ENCODE measurements around the gene CYP21A2. TPM values are rescaled to one million over a fixed set of nuclear protein-coding genes. Genes with fewer than 3 reads are reported as not detected.
A peak's percentile ranks its signal among the peaks of the same experiment; 100 is the strongest.
"Not testable (repeated sequence)": the region's sequence is repeated elsewhere in the genome, so short reads cannot be mapped to it uniquely, and the experiment has no call there.

Gene CYP21A2
- total RNA-seq, 3 donors from 2014 or later (not counting 1 experiment from before 2014, with no cell fraction given) = 0.28 to 0.43 TPM; not detected in 1

DNA sequence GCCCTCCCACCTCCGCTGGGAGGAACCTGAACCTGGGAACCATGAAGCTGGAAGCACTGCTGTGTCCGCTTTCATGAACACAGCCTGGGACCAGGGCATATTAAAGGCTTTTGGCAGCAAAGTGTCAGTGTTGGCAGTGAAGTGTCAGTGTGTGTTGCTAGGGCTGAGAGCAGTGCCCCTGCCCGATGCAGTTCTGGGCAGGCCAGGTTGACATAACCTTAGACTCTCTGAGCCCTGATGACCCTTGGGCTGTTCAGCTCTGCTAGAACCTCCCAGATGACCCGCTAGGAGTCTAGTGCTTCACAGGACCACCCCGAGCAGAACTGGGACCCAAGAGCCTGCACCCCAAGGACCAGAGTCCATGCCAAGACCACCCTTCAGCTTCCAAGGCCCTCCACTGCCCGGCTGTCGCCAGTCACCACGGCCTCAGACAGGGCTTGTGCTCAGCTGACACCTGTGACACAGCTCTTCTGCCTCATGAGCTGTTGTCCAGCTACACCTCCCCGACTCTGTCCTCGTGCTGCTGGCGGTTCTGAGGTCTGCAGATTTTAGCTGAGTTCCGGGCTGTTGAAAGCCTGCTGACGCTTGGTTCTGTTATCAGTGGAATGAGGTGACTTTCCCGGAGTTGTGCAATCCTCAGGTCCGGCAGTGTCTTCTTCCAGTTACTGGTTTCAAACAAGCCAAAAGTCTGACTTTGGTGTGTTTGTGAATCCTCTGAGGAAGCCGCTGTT lies 2.8 kb upstream of the CYP21A2 start:
- DNase-seq; H3K27ac ChIP-seq (ENCODE audit: low read length); H3K4me1 Mint-ChIP-seq; H3K4me3 ChIP-seq (ENCODE audit: low read length); H3K36me3 Mint-ChIP-seq; H3K9me3 Mint-ChIP-seq; H3K27ac Mint-ChIP-seq; intact Hi-C loops (cut with micrococcal nuclease); H3K9me3 ChIP-seq (ENCODE audit: control insufficient read depth, insufficient read depth, low read length); H3K4me3 Mint-ChIP-seq; H3K27me3 ChIP-seq (ENCODE audit: control insufficient read depth, insufficient read depth, low read length); H3K27me3 Mint-ChIP-seq (ENCODE audit: low read depth in 2 of 2); H3K4me1 ChIP-seq (ENCODE audit: control insufficient read depth, insufficient read depth, low read length); H3K36me3 ChIP-seq (ENCODE audit: control insufficient read depth, insufficient read depth, low read length): not testable (repeated sequence)
- peak in 1 of 3 donors; percentile 50 for ATAC-seq
- WGBS (ENCODE audit: insufficient coverage) = no CpG with 5 or more reads among the region's 16 CpGs

DNA sequence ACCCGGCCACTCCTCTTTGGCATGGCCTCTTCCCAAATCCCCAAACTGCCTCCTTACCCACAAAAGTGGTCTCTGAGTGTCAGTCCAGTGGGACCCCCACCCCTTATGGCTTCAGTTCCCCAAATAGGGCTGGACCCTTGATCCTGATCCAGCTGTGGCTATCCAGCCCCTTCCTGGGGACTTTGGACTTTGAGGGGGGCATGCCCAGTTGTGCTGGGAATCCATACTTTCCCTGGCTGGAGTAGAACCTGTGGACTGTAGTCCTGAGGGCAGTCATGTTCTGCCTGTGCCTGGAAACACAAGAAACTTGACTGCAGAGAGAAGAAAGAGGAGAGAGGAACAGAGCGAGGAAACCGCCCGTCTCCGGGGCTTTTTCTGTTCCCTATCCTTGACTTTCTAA lies 1.1 kb upstream of the CYP21A2 start:
- H3K4me1 ChIP-seq (ENCODE audit: control insufficient read depth, insufficient read depth, low read length); H3K4me1 Mint-ChIP-seq; DNase-seq; ATAC-seq; H3K36me3 Mint-ChIP-seq; H3K36me3 ChIP-seq (ENCODE audit: control insufficient read depth, insufficient read depth, low read length); H3K9me3 ChIP-seq (ENCODE audit: control insufficient read depth, insufficient read depth, low read length); H3K27ac ChIP-seq (ENCODE audit: low read length); H3K27ac Mint-ChIP-seq; H3K27me3 ChIP-seq (ENCODE audit: control insufficient read depth, insufficient read depth, low read length); H3K4me3 Mint-ChIP-seq; H3K27me3 Mint-ChIP-seq (ENCODE audit: low read depth in 2 of 2); H3K9me3 Mint-ChIP-seq; intact Hi-C loops (cut with micrococcal nuclease); H3K4me3 ChIP-seq (ENCODE audit: low read length): not testable (repeated sequence)
- WGBS (ENCODE audit: insufficient coverage) = 39% methylated on average over 4 of the region's 5 CpGs

DNA sequence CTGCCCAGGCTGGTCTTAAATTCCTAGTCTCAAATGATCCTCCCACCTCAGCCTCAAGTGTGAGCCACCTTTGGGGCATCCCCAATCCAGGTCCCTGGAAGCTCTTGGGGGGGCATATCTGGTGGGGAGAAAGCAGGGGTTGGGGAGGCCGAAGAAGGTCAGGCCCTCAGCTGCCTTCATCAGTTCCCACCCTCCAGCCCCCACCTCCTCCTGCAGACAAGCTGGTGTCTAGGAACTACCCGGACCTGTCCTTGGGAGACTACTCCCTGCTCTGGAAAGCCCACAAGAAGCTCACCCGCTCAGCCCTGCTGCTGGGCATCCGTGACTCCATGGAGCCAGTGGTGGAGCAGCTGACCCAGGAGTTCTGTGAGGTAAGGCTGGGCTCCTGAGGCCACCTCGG lies 663 bp downstream of the CYP21A2 start:
- H3K27me3 ChIP-seq (ENCODE audit: control insufficient read depth, insufficient read depth, low read length); H3K36me3 ChIP-seq (ENCODE audit: control insufficient read depth, insufficient read depth, low read length); H3K4me1 ChIP-seq (ENCODE audit: control insufficient read depth, insufficient read depth, low read length); H3K9me3 ChIP-seq (ENCODE audit: control insufficient read depth, insufficient read depth, low read length); H3K4me1 Mint-ChIP-seq; H3K27ac Mint-ChIP-seq; H3K36me3 Mint-ChIP-seq; intact Hi-C loops (cut with micrococcal nuclease); H3K4me3 ChIP-seq (ENCODE audit: low read length); ATAC-seq; H3K27me3 Mint-ChIP-seq (ENCODE audit: low read depth in 2 of 2); H3K27ac ChIP-seq (ENCODE audit: low read length); H3K9me3 Mint-ChIP-seq; DNase-seq; H3K4me3 Mint-ChIP-seq: not testable (repeated sequence)
- no CpG with 5 or more reads among the region's 5 CpGs for WGBS (ENCODE audit: insufficient coverage)

DNA sequence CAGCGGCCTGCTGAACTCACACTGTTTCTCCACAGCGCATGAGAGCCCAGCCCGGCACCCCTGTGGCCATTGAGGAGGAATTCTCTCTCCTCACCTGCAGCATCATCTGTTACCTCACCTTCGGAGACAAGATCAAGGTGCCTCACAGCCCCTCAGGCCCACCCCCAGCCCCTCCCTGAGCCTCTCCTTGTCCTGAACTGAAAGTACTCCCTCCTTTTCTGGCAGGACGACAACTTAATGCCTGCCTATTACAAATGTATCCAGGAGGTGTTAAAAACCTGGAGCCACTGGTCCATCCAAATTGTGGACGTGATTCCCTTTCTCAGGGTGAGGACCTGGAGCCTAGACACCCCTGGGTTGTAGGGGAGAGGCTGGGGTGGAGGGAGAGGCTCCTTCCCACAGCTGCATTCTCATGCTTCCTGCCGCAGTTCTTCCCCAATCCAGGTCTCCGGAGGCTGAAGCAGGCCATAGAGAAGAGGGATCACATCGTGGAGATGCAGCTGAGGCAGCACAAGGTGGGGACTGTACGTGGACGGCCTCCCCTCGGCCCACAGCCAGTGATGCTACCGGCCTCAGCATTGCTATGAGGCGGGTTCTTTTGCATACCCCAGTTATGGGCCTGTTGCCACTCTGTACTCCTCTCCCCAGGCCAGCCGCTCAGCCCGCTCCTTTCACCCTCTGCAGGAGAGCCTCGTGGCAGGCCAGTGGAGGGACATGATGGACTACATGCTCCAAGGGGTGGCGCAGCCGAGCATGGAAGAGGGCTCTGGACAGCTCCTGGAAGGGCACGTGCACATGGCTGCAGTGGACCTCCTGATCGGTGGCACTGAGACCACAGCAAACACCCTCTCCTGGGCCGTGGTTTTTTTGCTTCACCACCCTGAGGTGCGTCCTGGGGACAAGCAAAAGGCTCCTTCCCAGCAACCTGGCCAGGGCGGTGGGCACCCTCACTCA lies 1.4 kb downstream of the CYP21A2 start:
- H3K27ac Mint-ChIP-seq; H3K27ac ChIP-seq (ENCODE audit: low read length); DNase-seq; H3K27me3 Mint-ChIP-seq (ENCODE audit: low read depth in 2 of 2); H3K9me3 ChIP-seq (ENCODE audit: control insufficient read depth, insufficient read depth, low read length); H3K4me1 ChIP-seq (ENCODE audit: control insufficient read depth, insufficient read depth, low read length); H3K27me3 ChIP-seq (ENCODE audit: control insufficient read depth, insufficient read depth, low read length); H3K36me3 ChIP-seq (ENCODE audit: control insufficient read depth, insufficient read depth, low read length); intact Hi-C loops (cut with micrococcal nuclease); H3K36me3 Mint-ChIP-seq; ATAC-seq; H3K9me3 Mint-ChIP-seq; H3K4me1 Mint-ChIP-seq; H3K4me3 Mint-ChIP-seq; H3K4me3 ChIP-seq (ENCODE audit: low read length): not testable (repeated sequence)
- WGBS (ENCODE audit: insufficient coverage) = 78% methylated on average over 18 of the region's 24 CpGs

DNA sequence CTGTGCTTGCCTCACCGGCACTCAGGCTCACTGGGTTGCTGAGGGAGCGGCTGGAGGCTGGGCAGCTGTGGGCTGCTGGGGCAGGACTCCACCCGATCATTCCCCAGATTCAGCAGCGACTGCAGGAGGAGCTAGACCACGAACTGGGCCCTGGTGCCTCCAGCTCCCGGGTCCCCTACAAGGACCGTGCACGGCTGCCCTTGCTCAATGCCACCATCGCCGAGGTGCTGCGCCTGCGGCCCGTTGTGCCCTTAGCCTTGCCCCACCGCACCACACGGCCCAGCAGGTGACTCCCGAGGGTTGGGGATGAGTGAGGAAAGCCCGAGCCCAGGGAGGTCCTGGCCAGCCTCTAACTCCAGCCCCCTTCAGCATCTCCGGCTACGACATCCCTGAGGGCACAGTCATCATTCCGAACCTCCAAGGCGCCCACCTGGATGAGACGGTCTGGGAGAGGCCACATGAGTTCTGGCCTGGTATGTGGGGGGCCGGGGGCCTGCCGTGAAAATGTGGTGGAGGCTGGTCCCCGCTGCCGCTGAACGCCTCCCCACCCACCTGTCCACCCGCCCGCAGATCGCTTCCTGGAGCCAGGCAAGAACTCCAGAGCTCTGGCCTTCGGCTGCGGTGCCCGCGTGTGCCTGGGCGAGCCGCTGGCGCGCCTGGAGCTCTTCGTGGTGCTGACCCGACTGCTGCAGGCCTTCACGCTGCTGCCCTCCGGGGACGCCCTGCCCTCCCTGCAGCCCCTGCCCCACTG lies 2.3 kb downstream of the CYP21A2 start:
- H3K4me1 Mint-ChIP-seq; H3K4me3 Mint-ChIP-seq; intact Hi-C loops (cut with micrococcal nuclease); H3K4me3 ChIP-seq (ENCODE audit: low read length); H3K27me3 Mint-ChIP-seq (ENCODE audit: low read depth in 2 of 2); H3K36me3 Mint-ChIP-seq; H3K4me1 ChIP-seq (ENCODE audit: control insufficient read depth, insufficient read depth, low read length); DNase-seq; H3K27me3 ChIP-seq (ENCODE audit: control insufficient read depth, insufficient read depth, low read length); H3K9me3 Mint-ChIP-seq; H3K27ac Mint-ChIP-seq; ATAC-seq; H3K36me3 ChIP-seq (ENCODE audit: control insufficient read depth, insufficient read depth, low read length); H3K27ac ChIP-seq (ENCODE audit: low read length); H3K9me3 ChIP-seq (ENCODE audit: control insufficient read depth, insufficient read depth, low read length): not testable (repeated sequence)
- WGBS (ENCODE audit: insufficient coverage) = 91% methylated on average over 10 of the region's 43 CpGs

DNA sequence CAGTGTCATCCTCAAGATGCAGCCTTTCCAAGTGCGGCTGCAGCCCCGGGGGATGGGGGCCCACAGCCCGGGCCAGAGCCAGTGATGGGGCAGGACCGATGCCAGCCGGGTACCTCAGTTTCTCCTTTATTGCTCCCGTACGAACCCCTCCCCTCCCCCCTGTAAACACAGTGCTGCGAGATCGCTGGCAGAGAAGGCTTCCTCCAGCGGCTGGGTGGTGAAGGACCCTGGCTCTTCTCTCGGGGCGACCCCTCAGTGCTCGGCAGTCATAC lies 2.8 kb downstream of the CYP21A2 start:
- H3K36me3 ChIP-seq (ENCODE audit: control insufficient read depth, insufficient read depth, low read length); H3K36me3 Mint-ChIP-seq; H3K9me3 ChIP-seq (ENCODE audit: control insufficient read depth, insufficient read depth, low read length); H3K27ac Mint-ChIP-seq; ATAC-seq; H3K4me1 ChIP-seq (ENCODE audit: control insufficient read depth, insufficient read depth, low read length); H3K9me3 Mint-ChIP-seq; H3K27me3 ChIP-seq (ENCODE audit: control insufficient read depth, insufficient read depth, low read length); H3K4me1 Mint-ChIP-seq; H3K4me3 ChIP-seq (ENCODE audit: low read length); H3K27me3 Mint-ChIP-seq (ENCODE audit: low read depth in 2 of 2); H3K4me3 Mint-ChIP-seq; intact Hi-C loops (cut with micrococcal nuclease); H3K27ac ChIP-seq (ENCODE audit: low read length); DNase-seq: not testable (repeated sequence)
- WGBS (ENCODE audit: insufficient coverage) = no CpG with 5 or more reads among the region's 13 CpGs

DNA sequence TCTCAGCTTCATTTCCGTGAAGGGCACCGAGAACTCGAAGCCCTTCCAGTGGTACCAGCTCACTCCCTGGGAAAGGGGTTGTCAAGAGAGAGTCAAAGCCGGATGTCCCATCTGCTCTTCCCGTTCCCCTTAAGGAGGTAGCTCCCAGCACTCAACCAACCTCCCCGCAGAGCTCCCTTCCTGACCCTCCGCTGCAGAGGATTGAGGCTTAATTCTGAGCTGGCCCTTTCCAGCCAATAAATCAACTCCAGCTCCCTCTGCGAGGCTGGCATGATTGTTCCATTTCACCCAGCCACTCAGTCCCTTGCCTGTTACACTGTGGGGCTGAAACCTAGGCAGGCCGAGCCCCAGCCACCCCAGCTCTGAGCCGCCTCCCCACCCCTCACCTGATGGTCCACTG lies 3.2 kb downstream of the CYP21A2 start:
- H3K4me3 ChIP-seq (ENCODE audit: low read length); ATAC-seq; H3K27me3 Mint-ChIP-seq (ENCODE audit: low read depth in 2 of 2); H3K9me3 Mint-ChIP-seq; intact Hi-C loops (cut with micrococcal nuclease); H3K4me1 Mint-ChIP-seq; H3K27me3 ChIP-seq (ENCODE audit: control insufficient read depth, insufficient read depth, low read length); H3K27ac ChIP-seq (ENCODE audit: low read length); DNase-seq; H3K27ac Mint-ChIP-seq; H3K4me3 Mint-ChIP-seq; H3K36me3 Mint-ChIP-seq; H3K9me3 ChIP-seq (ENCODE audit: control insufficient read depth, insufficient read depth, low read length); H3K4me1 ChIP-seq (ENCODE audit: control insufficient read depth, insufficient read depth, low read length); H3K36me3 ChIP-seq (ENCODE audit: control insufficient read depth, insufficient read depth, low read length): not testable (repeated sequence)
- WGBS (ENCODE audit: insufficient coverage) = 96% methylated on average over 4 of the region's 10 CpGs
